Prostate gland (tissue), 2 donors: ENCODE results near the gene INPP5D. TPM values are rescaled to one million over a fixed set of nuclear protein-coding genes. Genes with fewer than 3 reads are reported as not detected.

Experiments
- DNase-seq: peaks from one replicate; pipeline ENCODE4 v3.0.0-alpha.2; 2019; ENCODE audit warnings: low spot score
- H3K27ac ChIP-seq, 2 donors: fragments of 200-600 bp; sonication (generic); 2 replicates each; pipeline ENCODE4 v1.5.1; 2017 to 2019
- H3K27me3 ChIP-seq: fragments of 200-600 bp; sonication (generic); replicated peaks from 2 replicates; pipeline ENCODE4 v1.5.1; 2019; ENCODE audit not compliant: insufficient read depth
- H3K36me3 ChIP-seq, 2 donors: fragments of 200-600 bp; sonication (generic); 1 replicate in 1 of 2; 2 replicates in 1 of 2; pipeline versions ENCODE4 v1.5.1 to v1.8.1; 2017 to 2019
- H3K4me1 ChIP-seq: fragments of 200-600 bp; sonication (generic); replicated peaks from 2 replicates; pipeline ENCODE4 v1.5.1; 2019
- H3K4me3 ChIP-seq, 2 donors: fragments of 200-600 bp; sonication (generic); 2 replicates each; pipeline ENCODE4 v1.5.1; 2017 to 2019
- H3K9me3 ChIP-seq: fragments of 200-600 bp; sonication (generic); 2 replicates; pipeline ENCODE4 v1.5.1; 2017
- POLR2A ChIP-seq: fragments of 450-650 bp; IDR thresholded peaks from one replicate; pipeline ENCODE4 v1.6.1; 2016; ENCODE audit warnings: antibody characterized with exemption, mild to moderate bottlenecking
- POLR2AphosphoS5 ChIP-seq: sonication (generic); formaldehyde crosslinking; IDR thresholded peaks from one replicate; pipeline ENCODE4 v1.6.1; 2017; ENCODE audit warnings: antibody characterized with exemption
- WGBS: methylation state at CpG from one replicate; pipeline ENCODE4 v1.1.5; 2018; 5-methylcytosine and 5-hydroxymethylcytosine counted together
- intact Hi-C: fragments of 100-400 bp; cut with DNase I; formaldehyde crosslinking; loops from one replicate; pipeline ENCODE4 v1.14.2; 2022
- total RNA-seq, 2 donors: library from RNA; depleted of rRNA; stranded (reverse); fragments of >200 nt; gene quantifications; one replicate each; pipeline ENCODE4 v1.1.0, GENCODE V29; 2016
- TF ChIP-seq, protein P1 (sequence below), 4 experiments: fragments of 200-600 bp in 2 of 4; fragments of 450-650 bp in 2 of 4; sonication (generic) in 2 of 4; IDR thresholded peaks; 1 replicate in 3 of 4; 2 replicates in 1 of 4; pipeline ENCODE4 v1.5.1; 2016 to 2019; ENCODE audit warnings: antibody characterized with exemption in 4 of 4, mild to moderate bottlenecking in 2 of 4, moderate library complexity in 2 of 4

INPP5D gene
- total RNA-seq, 2 donors from 2014 or later, result 11.4 to 18.8 TPM

DNA sequence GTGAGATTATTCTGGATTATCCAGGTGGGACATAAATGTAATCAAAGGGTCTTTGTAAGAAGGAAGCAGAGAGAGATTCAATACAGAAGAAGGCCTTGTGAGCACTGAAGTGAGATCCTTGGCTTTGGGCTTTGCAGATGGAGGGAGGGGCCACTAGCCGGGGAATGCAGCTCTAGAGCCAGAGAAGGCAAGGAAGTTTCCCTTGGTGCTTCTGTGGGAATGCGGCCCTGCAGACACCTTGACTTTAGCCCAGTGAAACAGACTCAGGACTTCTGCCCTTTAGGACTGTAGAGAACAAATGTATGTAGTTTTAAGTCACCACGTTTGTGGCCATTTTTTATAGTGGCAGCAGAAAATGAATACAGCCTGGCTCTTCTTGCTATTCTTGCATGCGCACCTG lies 19.6 kb upstream of the INPP5D start:
- no peak overlapping the region for H3K4me3 ChIP-seq
- no peaks in the 10 kb centered on the region for H3K36me3 ChIP-seq
- no peak overlapping the region for H3K27ac ChIP-seq
- intact Hi-C loops, result no loop called here
- no peaks in the 10 kb centered on the region for H3K9me3 ChIP-seq
- no peaks in the 10 kb centered on the region for H3K4me1 ChIP-seq
- DNase-seq, result no peak
- TF ChIP-seq POLR2AphosphoS5 (no peak), POLR2A (no peak)
- TF ChIP-seq, protein P1, sequence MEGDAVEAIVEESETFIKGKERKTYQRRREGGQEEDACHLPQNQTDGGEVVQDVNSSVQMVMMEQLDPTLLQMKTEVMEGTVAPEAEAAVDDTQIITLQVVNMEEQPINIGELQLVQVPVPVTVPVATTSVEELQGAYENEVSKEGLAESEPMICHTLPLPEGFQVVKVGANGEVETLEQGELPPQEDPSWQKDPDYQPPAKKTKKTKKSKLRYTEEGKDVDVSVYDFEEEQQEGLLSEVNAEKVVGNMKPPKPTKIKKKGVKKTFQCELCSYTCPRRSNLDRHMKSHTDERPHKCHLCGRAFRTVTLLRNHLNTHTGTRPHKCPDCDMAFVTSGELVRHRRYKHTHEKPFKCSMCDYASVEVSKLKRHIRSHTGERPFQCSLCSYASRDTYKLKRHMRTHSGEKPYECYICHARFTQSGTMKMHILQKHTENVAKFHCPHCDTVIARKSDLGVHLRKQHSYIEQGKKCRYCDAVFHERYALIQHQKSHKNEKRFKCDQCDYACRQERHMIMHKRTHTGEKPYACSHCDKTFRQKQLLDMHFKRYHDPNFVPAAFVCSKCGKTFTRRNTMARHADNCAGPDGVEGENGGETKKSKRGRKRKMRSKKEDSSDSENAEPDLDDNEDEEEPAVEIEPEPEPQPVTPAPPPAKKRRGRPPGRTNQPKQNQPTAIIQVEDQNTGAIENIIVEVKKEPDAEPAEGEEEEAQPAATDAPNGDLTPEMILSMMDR (IDR thresholded peaks at IDR 0.05), result no peak
- 80% methylated on average over 4 of the region's 4 CpGs for WGBS
- no peaks in the 10 kb centered on the region for H3K27me3 ChIP-seq

DNA sequence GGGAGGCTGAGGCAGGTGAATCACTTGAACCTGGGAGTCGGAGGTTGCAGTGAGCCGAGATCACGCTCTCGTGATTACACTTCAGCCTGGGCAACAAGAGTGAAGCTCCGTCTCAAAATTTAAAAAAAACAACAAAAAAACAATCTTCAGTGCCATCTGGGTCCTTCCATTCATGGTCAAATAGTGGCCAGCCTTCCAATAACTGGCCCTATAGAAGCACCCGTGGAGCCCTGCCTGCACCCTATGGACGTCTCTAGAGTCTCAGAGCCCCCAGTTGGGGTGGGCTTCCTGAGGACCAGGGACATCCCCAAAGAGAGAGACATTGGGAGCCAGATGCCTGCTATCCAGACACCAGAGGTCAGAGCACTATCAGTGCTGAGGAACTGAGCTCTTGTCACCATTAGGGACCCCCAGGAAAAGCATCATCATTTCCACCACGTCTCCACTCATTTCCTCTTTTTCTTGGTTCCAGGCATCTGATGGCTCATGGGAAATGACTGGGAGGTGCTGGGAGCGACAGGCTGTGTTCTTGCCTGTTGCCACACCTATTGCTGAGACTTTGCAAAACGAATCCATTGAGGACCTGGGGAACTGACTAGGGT lies 18.3 kb upstream of the INPP5D start:
- Histone ChIP-seq H3K9me3 (no peaks in the 10 kb centered on the region), H3K27ac (no peak overlapping the region), H3K27me3 (no peaks in the 10 kb centered on the region), H3K36me3 (no peaks in the 10 kb centered on the region), H3K4me1 (no peaks in the 10 kb centered on the region), H3K4me3 (no peak overlapping the region)
- TF ChIP-seq POLR2AphosphoS5 (no peak), POLR2A (no peak)
- TF ChIP-seq, protein P1 (IDR thresholded peaks at IDR 0.05), result no peak
- intact Hi-C loops, result no loop called here
- DNase-seq, result no peak
- WGBS, result 86% methylated on average over 10 of the region's 10 CpGs

GRCh38 chr2:233042549-233042948 lies 17.6 kb upstream of the INPP5D start:
- intact Hi-C loops, result no loop called here
- DNase-seq, result no peak
- no peaks in the 10 kb centered on the region for H3K27me3 ChIP-seq
- no peak overlapping the region for H3K4me3 ChIP-seq
- TF ChIP-seq, protein P1 (IDR thresholded peaks at IDR 0.05), result no peak
- no peak for TF ChIP-seq POLR2AphosphoS5
- no peak for TF ChIP-seq POLR2A
- H3K9me3 ChIP-seq, result no peaks in the 10 kb centered on the region
- H3K4me1 ChIP-seq, result no peaks in the 10 kb centered on the region
- H3K27ac ChIP-seq, result no peak overlapping the region
- H3K36me3 ChIP-seq, result no peaks in the 10 kb centered on the region
- WGBS, result 89% methylated on average over 9 of the region's 9 CpGs

DNA sequence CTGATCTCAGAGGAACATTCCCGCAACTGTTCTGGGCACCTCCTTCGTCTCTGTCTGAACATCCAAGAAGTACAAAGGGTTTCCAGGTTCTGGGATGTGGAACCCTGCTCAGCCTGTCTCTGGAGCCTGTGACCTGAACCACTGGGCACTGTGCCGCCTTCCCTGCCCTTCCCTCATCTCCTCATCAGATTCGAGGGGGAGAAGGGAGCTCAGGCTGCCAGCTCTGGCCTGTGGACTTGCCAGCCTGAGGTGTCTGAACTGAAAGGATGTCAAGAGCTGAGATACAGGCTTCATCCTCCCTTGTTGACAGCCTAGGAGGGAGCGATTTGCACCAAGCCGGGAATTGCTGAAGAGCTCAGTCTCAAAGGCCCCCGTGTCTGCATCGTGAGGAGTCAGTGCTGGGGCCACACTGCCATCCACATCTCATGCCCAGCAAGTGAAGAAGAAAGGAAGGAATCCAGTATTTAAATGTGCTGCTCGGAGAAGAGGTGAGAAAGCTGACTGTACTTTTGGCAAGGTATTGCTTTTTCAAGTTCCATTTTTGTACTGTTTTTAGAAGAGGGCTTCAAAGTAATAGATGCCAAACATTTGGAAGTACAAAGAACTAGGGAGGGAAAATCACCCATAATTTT lies 15.1 kb upstream of the INPP5D start:
- Histone ChIP-seq H3K27ac (no peak overlapping the region), H3K9me3 (no peaks in the 10 kb centered on the region), H3K4me1 (no peaks in the 10 kb centered on the region), H3K4me3 (no peak overlapping the region), H3K36me3 (no peaks in the 10 kb centered on the region), H3K27me3 (no peaks in the 10 kb centered on the region)
- DNase-seq, result no peak
- TF ChIP-seq POLR2AphosphoS5 (no peak), POLR2A (no peak)
- TF ChIP-seq, protein P1 (IDR thresholded peaks at IDR 0.05), result no peak
- intact Hi-C loops, result no loop called here
- 82% methylated on average over 9 of the region's 9 CpGs for WGBS

DNA sequence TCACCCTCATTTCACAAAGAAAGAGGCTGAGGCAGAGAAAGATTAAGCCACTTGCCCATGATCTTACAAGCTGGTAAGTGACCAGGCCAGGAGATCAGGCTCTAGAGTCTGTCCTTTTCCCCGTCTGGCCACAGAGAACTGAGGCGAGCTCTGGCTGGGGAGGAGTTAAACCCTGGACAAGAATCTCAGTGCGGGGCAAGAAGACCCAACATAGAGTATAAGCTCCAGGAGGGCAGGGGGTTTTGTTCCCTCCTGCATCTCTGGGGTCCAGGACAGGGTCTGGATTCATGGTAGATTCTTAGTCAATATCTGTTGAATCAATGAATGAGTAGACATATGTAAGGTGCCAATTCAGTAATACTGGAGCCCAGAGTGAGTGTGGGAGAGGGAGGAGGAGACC lies 12.9 kb upstream of the INPP5D start:
- WGBS, result 96% methylated on average over 3 of the region's 3 CpGs
- Histone ChIP-seq H3K9me3 (no peaks in the 10 kb centered on the region), H3K4me1 (no peaks in the 10 kb centered on the region), H3K27me3 (no peaks in the 10 kb centered on the region), H3K27ac (no peak overlapping the region), H3K36me3 (no peaks in the 10 kb centered on the region), H3K4me3 (no peak overlapping the region)
- intact Hi-C loops, result no loop called here
- TF ChIP-seq POLR2AphosphoS5, result no peak
- TF ChIP-seq POLR2A, result no peak
- TF ChIP-seq, protein P1 (IDR thresholded peaks at IDR 0.05), result no peak
- DNase-seq, result no peak
